SK-N-SH treated with all-trans-retinoic acid at 6 μM for 48 hours (cell line): ENCODE results near the gene ZNRF4.

Experiments used
- ATAC-seq: fragments of 200-7000 bp; cut with Tn5 transposase; 3 replicates; pipeline ENCODE4 v1.9.1; 2020; ENCODE audit warnings: mild to moderate bottlenecking, moderate library complexity
- CREB5 ChIP-seq: fragments of 250-450 bp; sonication (Bioruptor Pico); IDR thresholded peaks from 2 replicates; pipeline ENCODE4 v1.5.1; 2020; ENCODE audit warnings: low read depth, mild to moderate bottlenecking, moderate library complexity
- CSDC2 ChIP-seq: fragments of 250-450 bp; sonication (Bioruptor Pico); IDR thresholded peaks from 2 replicates; pipeline ENCODE4 v1.5.0; 2020; ENCODE audit warnings: mild to moderate bottlenecking, moderate library complexity
- CSRNP3 ChIP-seq: fragments of 250-450 bp; sonication (Bioruptor Pico); IDR thresholded peaks from 2 replicates; pipeline ENCODE4 v1.5.1; 2021; ENCODE audit warnings: mild to moderate bottlenecking, moderate library complexity
- ESRRG ChIP-seq: fragments of 250-450 bp; sonication (Bioruptor Pico); IDR thresholded peaks from 2 replicates; pipeline ENCODE4 v1.6.1; 2021; ENCODE audit warnings: mild to moderate bottlenecking
- GLIS3 ChIP-seq: fragments of 250-450 bp; sonication (Bioruptor Pico); IDR thresholded peaks from 2 replicates; pipeline ENCODE4 v1.5.0; 2020; ENCODE audit warnings: mild to moderate bottlenecking, moderate library complexity
- ISL1 ChIP-seq: fragments of 250-450 bp; sonication (Bioruptor Pico); IDR thresholded peaks from 2 replicates; pipeline ENCODE4 v2.1.2; 2022; ENCODE audit warnings: mild to moderate bottlenecking, moderate library complexity
- OSR1 ChIP-seq: fragments of 250-450 bp; sonication (Bioruptor Pico); IDR thresholded peaks from 2 replicates; pipeline ENCODE4 v1.8.0; 2022; ENCODE audit warnings: moderate library complexity, mild to moderate bottlenecking, inconsistent platforms
- PATZ1 ChIP-seq: fragments of 250-450 bp; sonication (Bioruptor Pico); IDR thresholded peaks from 2 replicates; pipeline ENCODE4 v1.8.0; 2020; ENCODE audit warnings: mild to moderate bottlenecking, moderate library complexity, borderline replicate concordance
- POU6F1 ChIP-seq: fragments of 250-450 bp; sonication (Bioruptor Pico); IDR thresholded peaks from 2 replicates; pipeline ENCODE4 v1.8.0; 2021; ENCODE audit warnings: low read depth, mild to moderate bottlenecking, moderate library complexity, borderline replicate concordance
- PPARA ChIP-seq: fragments of 250-450 bp; sonication (Bioruptor Pico); IDR thresholded peaks from 2 replicates; pipeline ENCODE4 v1.5.0; 2020; ENCODE audit warnings: mild to moderate bottlenecking, borderline replicate concordance
- RARB ChIP-seq: fragments of 250-450 bp; sonication (Bioruptor Pico); IDR thresholded peaks from 2 replicates; pipeline ENCODE4 v1.8.0; 2021; ENCODE audit warnings: mild to moderate bottlenecking, moderate library complexity
- SNAI2 ChIP-seq: fragments of 250-450 bp; sonication (Bioruptor Pico); IDR thresholded peaks from 2 replicates; pipeline ENCODE4 v1.5.0; 2020; ENCODE audit warnings: mild to moderate bottlenecking, moderate library complexity
- TCF4 ChIP-seq: fragments of 250-450 bp; sonication (Bioruptor Pico); IDR thresholded peaks from 2 replicates; pipeline ENCODE4 v1.8.0; 2021; ENCODE audit warnings: mild to moderate bottlenecking, moderate library complexity, borderline replicate concordance
- TSHZ2 ChIP-seq: fragments of 250-450 bp; sonication (Bioruptor Pico); IDR thresholded peaks from 2 replicates; pipeline ENCODE4 v1.5.0; 2020; ENCODE audit warnings: mild to moderate bottlenecking, moderate library complexity
- ZC3H10 ChIP-seq: fragments of 250-450 bp; sonication (Bioruptor Pico); IDR thresholded peaks from 2 replicates; pipeline ENCODE4 v1.5.1; 2021; ENCODE audit warnings: mild to moderate bottlenecking, moderate library complexity
- ZFP30 ChIP-seq: fragments of 450-650 bp; formaldehyde crosslinking; IDR thresholded peaks from 2 replicates; pipeline ENCODE4 v1.5.0; 2022; ENCODE audit warnings: mild to moderate bottlenecking, moderate library complexity
- ZNF565 ChIP-seq: fragments of 450-650 bp; formaldehyde crosslinking; conservative IDR thresholded peaks from 2 replicates; pipeline ENCODE4 v1.5.0; 2020; ENCODE audit warnings: low read depth, mild to moderate bottlenecking, moderate library complexity
- ZNF70 ChIP-seq: fragments of 450-650 bp; formaldehyde crosslinking; IDR thresholded peaks from 2 replicates; pipeline ENCODE4 v1.5.0; 2020; ENCODE audit warnings: mild to moderate bottlenecking, moderate library complexity
- ZNF8 ChIP-seq: fragments of 450-650 bp; formaldehyde crosslinking; IDR thresholded peaks from 2 replicates; pipeline ENCODE4 v1.5.0; 2020; ENCODE audit warnings: mild to moderate bottlenecking, moderate library complexity

The ZNRF4 gene

GRCh38 chr19:5407356-5407755 lies 47.9 kb upstream of the ZNRF4 start:
- TF ChIP-seq POU6F1 (CRISPR knock-in tag) (no peak), CSDC2 (CRISPR knock-in tag) (no peak), TSHZ2 (CRISPR knock-in tag) (no peak)
- no peak for ATAC-seq

- no peak for TF ChIP-seq POU6F1 (CRISPR knock-in tag)
- TF ChIP-seq ISL1 (CRISPR knock-in tag) = no peak
- TF ChIP-seq SNAI2 (CRISPR knock-in tag) = no peak
- TF ChIP-seq ESRRG = no peak
- no peak for ATAC-seq
Observed at GRCh38 chr19:5417495-5418436, 37.5 kb upstream of the ZNRF4 start.

- ATAC-seq = no peak
- TF ChIP-seq OSR1 (CRISPR knock-in tag) = no peak
- no peak for TF ChIP-seq TCF4
- no peak for TF ChIP-seq ZFP30 (CRISPR knock-in tag)
- no peak for TF ChIP-seq CSDC2 (CRISPR knock-in tag)
- no peak for TF ChIP-seq ZNF8 (CRISPR knock-in tag)
- no peak for TF ChIP-seq ZNF565
- no peak for TF ChIP-seq ZNF70 (CRISPR knock-in tag)
- no peak for TF ChIP-seq CSRNP3 (CRISPR knock-in tag)
Observed at GRCh38 chr19:5418677-5419076, 36.5 kb upstream of the ZNRF4 start.

GRCh38 chr19:5420953-5421352 lies 34.3 kb upstream of the ZNRF4 start:
- no peak for TF ChIP-seq GLIS3 (CRISPR knock-in tag)
- TF ChIP-seq PPARA = no peak
- no peak for TF ChIP-seq CREB5 (CRISPR knock-in tag)
- no peak for TF ChIP-seq TCF4
- TF ChIP-seq CSDC2 (CRISPR knock-in tag) = no peak
- TF ChIP-seq PATZ1 = no peak
- TF ChIP-seq ESRRG = no peak
- no peak for TF ChIP-seq ZC3H10
- TF ChIP-seq CSRNP3 (CRISPR knock-in tag) = no peak
- no peak for TF ChIP-seq RARB
- TF ChIP-seq ZNF8 (CRISPR knock-in tag) = no peak
- no peak for ATAC-seq
